ENCODE data around the gene CHCHD6. TPM values are rescaled to one million over a fixed set of nuclear protein-coding genes. Genes with fewer than 3 reads are reported as not detected.

The CHCHD6 gene
- total RNA-seq, 1 donor from 2014 or later = 17.1 TPM

GRCh38 chr3:127000119-127000518, 296.1 kb downstream of the CHCHD6 start:
- DNase-seq (ENCODE audit: low spot score) = no peak
- H3K4me1 Mint-ChIP-seq (ENCODE audit: low read depth) = peaks cover 46% of the 10 kb centered on the region
- H3K27ac Mint-ChIP-seq (ENCODE audit: unreplicated experiment) = peak overlapping the region; percentile 27
- H3K27me3 Mint-ChIP-seq (ENCODE audit: low read depth) = no peaks in the 10 kb centered on the region
- H3K9me3 Mint-ChIP-seq (ENCODE audit: low read depth) = no peaks in the 10 kb centered on the region
- no peak overlapping the region for H3K4me3 Mint-ChIP-seq (ENCODE audit: unreplicated experiment)
- peaks cover 2% of the 10 kb centered on the region for H3K36me3 Mint-ChIP-seq (ENCODE audit: low read depth)
- TF ChIP-seq CTCF (IDR thresholded peaks at IDR 0.05) = no peak

- H3K4me3 Mint-ChIP-seq (ENCODE audit: unreplicated experiment) = no peak overlapping the region
These were observed 296.7 kb downstream of the CHCHD6 start for GRCh38 chr3:127000761-127001160.

GRCh38 chr3:127001486-127002194, 297.6 kb downstream of the CHCHD6 start:
- H3K4me1 Mint-ChIP-seq (ENCODE audit: low read depth) = peaks cover 43% of the 10 kb centered on the region
- no peaks in the 10 kb centered on the region for H3K9me3 Mint-ChIP-seq (ENCODE audit: low read depth)
- DNase-seq (ENCODE audit: low spot score) = no peak
- peak overlapping the region; percentile 98 for H3K27ac Mint-ChIP-seq (ENCODE audit: unreplicated experiment)
- no peaks in the 10 kb centered on the region for H3K27me3 Mint-ChIP-seq (ENCODE audit: low read depth)
- TF ChIP-seq CTCF (IDR thresholded peaks at IDR 0.05) = no peak
- peaks cover 2% of the 10 kb centered on the region for H3K36me3 Mint-ChIP-seq (ENCODE audit: low read depth)
- peak overlapping the region; percentile 65 for H3K4me3 Mint-ChIP-seq (ENCODE audit: unreplicated experiment)

More at GRCh38 chr3:127000761-127001160, 296.7 kb downstream of the CHCHD6 start:
- no peaks in the 10 kb centered on the region for H3K9me3 Mint-ChIP-seq (ENCODE audit: low read depth)
- no peak for DNase-seq (ENCODE audit: low spot score)
- H3K36me3 Mint-ChIP-seq (ENCODE audit: low read depth) = peaks cover 2% of the 10 kb centered on the region
- H3K27ac Mint-ChIP-seq (ENCODE audit: unreplicated experiment) = peak overlapping the region; percentile 98
- peaks cover 46% of the 10 kb centered on the region for H3K4me1 Mint-ChIP-seq (ENCODE audit: low read depth)
- H3K27me3 Mint-ChIP-seq (ENCODE audit: low read depth) = no peaks in the 10 kb centered on the region
- TF ChIP-seq CTCF (IDR thresholded peaks at IDR 0.05) = no peak

- Mint-ChIP-seq H3K36me3 (ENCODE audit: low read depth) (peaks cover 4% of the 10 kb centered on the region), H3K4me3 (ENCODE audit: unreplicated experiment) (peak overlapping the region; percentile 65), H3K27ac (ENCODE audit: unreplicated experiment) (peak overlapping the region; percentile 98), H3K4me1 (ENCODE audit: low read depth) (peaks cover 42% of the 10 kb centered on the region), H3K27me3 (ENCODE audit: low read depth) (no peaks in the 10 kb centered on the region), H3K9me3 (ENCODE audit: low read depth) (no peaks in the 10 kb centered on the region)
- DNase-seq (ENCODE audit: low spot score) = no peak
- TF ChIP-seq CTCF (IDR thresholded peaks at IDR 0.05) = peak; percentile 88
These were observed 298.4 kb downstream of the CHCHD6 start for GRCh38 chr3:127002195-127003174.

- no peaks in the 10 kb centered on the region for H3K27me3 Mint-ChIP-seq (ENCODE audit: low read depth)
- peaks cover 36% of the 10 kb centered on the region for H3K4me1 Mint-ChIP-seq (ENCODE audit: low read depth)
These were observed 299.1 kb downstream of the CHCHD6 start for GRCh38 chr3:127003175-127003555.

More at GRCh38 chr3:127003175-127003555, 299.1 kb downstream of the CHCHD6 start:
- Mint-ChIP-seq H3K36me3 (ENCODE audit: low read depth) (peaks cover 4% of the 10 kb centered on the region), H3K4me3 (ENCODE audit: unreplicated experiment) (no peak overlapping the region), H3K27ac (ENCODE audit: unreplicated experiment) (peak overlapping the region; percentile 49), H3K9me3 (ENCODE audit: low read depth) (no peaks in the 10 kb centered on the region)
- TF ChIP-seq CTCF (IDR thresholded peaks at IDR 0.05) = no peak
- DNase-seq (ENCODE audit: low spot score) = no peak

All from chondrocyte (in vitro differentiated cells).